GM12878 (cell line): ENCODE data around the gene RIIAD1. TPM values are rescaled to one million over a fixed set of nuclear protein-coding genes. Genes with fewer than 3 reads are reported as not detected.

Experiments used
- BCL11A ChIP-seq: IDR thresholded peaks from 2 replicates; pipeline ENCODE4 v1.6.1; 2011; ENCODE audit warnings: low read depth, low read length
- CREM ChIP-seq: IDR thresholded peaks from 2 replicates; pipeline ENCODE4 v1.6.1; 2014; ENCODE audit warnings: antibody characterized with exemption, low read depth
- EED ChIP-seq: sonication (generic); IDR thresholded peaks from 2 replicates; pipeline ENCODE4 v1.6.1; 2016; ENCODE audit warnings: antibody characterized with exemption, low read depth
- GABPA ChIP-seq: IDR thresholded peaks from 2 replicates; pipeline ENCODE4 v1.6.1; 2014; ENCODE audit warnings: antibody characterized with exemption, low read depth, mild to moderate bottlenecking, inconsistent platforms
- GATAD2B ChIP-seq: fragments of 450-650 bp; conservative IDR thresholded peaks from 2 replicates; pipeline ENCODE4 v1.6.1; 2017; ENCODE audit warnings: low read depth, mild to moderate bottlenecking, moderate library complexity
- KAT2A ChIP-seq: conservative IDR thresholded peaks from 2 replicates; pipeline ENCODE4 v1.6.1; 2011; ENCODE audit warnings: low read depth, low read length; ENCODE audit not compliant: control insufficient read depth
- RCOR1 ChIP-seq: conservative IDR thresholded peaks from 2 replicates; pipeline ENCODE4 v1.6.1; 2012; ENCODE audit warnings: low read depth, low read length, improper control_type of control experiment
- TCF3 ChIP-seq: IDR thresholded peaks from 2 replicates; pipeline ENCODE4 v1.6.1; 2012; ENCODE audit warnings: low read depth, mild to moderate bottlenecking, low read length, borderline replicate concordance; ENCODE audit not compliant: insufficient read depth
- ZBED1 ChIP-seq: IDR thresholded peaks from 2 replicates; pipeline ENCODE4 v1.6.1; 2016; ENCODE audit warnings: borderline replicate concordance
- ZNF24 ChIP-seq: fragments of 450-650 bp; IDR thresholded peaks from 2 replicates; pipeline ENCODE4 v1.6.1; 2017; ENCODE audit warnings: antibody characterized with exemption, mild to moderate bottlenecking
- polyA plus RNA-seq, 11 experiments: library from polyadenylated mRNA; depleted of rRNA in 4 of 11; unstranded in 6 of 11; stranded (reverse) in 5 of 11; fragments of >200 nt; fragmentation: Nextera tagmentation in 4 of 11; fragmentation: Illumina TruSeq in 1 of 11; extraction: Ambion mirVana in 4 of 11; extraction: Trizol in 1 of 11; gene quantifications; 1 replicate in 1 of 11; 2 replicates in 10 of 11; pipeline versions ENCODE4 v1.2.1 to v1.2.3, GENCODE V29; 2011 to 2016; ENCODE audit warnings: inconsistent platforms in 2 of 11, missing spikeins in 2 of 11, low read depth in 1 of 11
- total RNA-seq, 4 experiments: library from RNA; depleted of rRNA in 3 of 4; stranded (reverse); fragments of >200 nt in 3 of 4; fragmentation: Illumina TruSeq in 1 of 4; extraction: Trizol in 1 of 4; gene quantifications; 2 replicates each; pipeline versions ENCODE4 v1.2.1 to v1.2.3, GENCODE V29; 2013 to 2021
- TF ChIP-seq, protein P1 (sequence below): IDR thresholded peaks from 2 replicates; pipeline ENCODE4 v1.6.1; 2012; ENCODE audit warnings: improper control_type of control experiment, low read depth, low read length; ENCODE audit not compliant: insufficient replicate concordance
- TF ChIP-seq, protein P2 (sequence below): fragments of 450-650 bp; formaldehyde crosslinking; IDR thresholded peaks from 2 replicates; pipeline ENCODE4 v1.4.0; 2020; ENCODE audit warnings: mild to moderate bottlenecking, moderate library complexity
- TF ChIP-seq, protein P3 (sequence below): fragments of 450-650 bp; IDR thresholded peaks from 2 replicates; pipeline ENCODE4 v1.6.1; 2017; ENCODE audit warnings: borderline replicate concordance
- TF ChIP-seq, protein P4 (sequence below): fragments of 150-350 bp; IDR thresholded peaks from 2 replicates; pipeline ENCODE4 v1.6.1; 2016; ENCODE audit warnings: low read depth, low read length
- TF ChIP-seq, protein P5 (sequence below): IDR thresholded peaks from 2 replicates; pipeline ENCODE4 v1.6.1; 2012; ENCODE audit warnings: low read depth, low read length, improper control_type of control experiment

Gene RIIAD1
- total and polyA plus RNA-seq, 10 of the 15 experiments (the other 5 are each of a cell fraction or from before 2014, with no cell fraction given) = not detected

DNA sequence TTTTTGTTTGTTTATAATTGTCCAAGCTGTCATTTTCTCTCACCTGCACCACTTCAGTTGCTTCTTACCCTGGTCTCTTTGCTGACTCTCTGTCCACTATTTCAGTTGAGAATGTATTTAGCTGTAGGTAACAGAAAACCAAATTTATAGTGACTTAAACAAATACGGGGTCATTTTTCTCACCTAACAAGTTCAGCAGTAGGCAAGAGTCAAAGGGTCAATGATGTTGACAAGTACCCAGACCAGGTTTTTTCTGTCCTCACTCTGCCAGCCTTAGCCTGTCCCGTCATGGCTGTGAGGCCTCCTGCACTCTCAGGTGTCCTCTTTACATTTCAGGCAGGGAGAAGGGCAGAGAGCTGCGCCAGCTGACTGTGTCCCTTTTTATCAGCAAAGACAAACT lies 11.8 kb downstream of the RIIAD1 start (continued):
- TF ChIP-seq, protein P1, sequence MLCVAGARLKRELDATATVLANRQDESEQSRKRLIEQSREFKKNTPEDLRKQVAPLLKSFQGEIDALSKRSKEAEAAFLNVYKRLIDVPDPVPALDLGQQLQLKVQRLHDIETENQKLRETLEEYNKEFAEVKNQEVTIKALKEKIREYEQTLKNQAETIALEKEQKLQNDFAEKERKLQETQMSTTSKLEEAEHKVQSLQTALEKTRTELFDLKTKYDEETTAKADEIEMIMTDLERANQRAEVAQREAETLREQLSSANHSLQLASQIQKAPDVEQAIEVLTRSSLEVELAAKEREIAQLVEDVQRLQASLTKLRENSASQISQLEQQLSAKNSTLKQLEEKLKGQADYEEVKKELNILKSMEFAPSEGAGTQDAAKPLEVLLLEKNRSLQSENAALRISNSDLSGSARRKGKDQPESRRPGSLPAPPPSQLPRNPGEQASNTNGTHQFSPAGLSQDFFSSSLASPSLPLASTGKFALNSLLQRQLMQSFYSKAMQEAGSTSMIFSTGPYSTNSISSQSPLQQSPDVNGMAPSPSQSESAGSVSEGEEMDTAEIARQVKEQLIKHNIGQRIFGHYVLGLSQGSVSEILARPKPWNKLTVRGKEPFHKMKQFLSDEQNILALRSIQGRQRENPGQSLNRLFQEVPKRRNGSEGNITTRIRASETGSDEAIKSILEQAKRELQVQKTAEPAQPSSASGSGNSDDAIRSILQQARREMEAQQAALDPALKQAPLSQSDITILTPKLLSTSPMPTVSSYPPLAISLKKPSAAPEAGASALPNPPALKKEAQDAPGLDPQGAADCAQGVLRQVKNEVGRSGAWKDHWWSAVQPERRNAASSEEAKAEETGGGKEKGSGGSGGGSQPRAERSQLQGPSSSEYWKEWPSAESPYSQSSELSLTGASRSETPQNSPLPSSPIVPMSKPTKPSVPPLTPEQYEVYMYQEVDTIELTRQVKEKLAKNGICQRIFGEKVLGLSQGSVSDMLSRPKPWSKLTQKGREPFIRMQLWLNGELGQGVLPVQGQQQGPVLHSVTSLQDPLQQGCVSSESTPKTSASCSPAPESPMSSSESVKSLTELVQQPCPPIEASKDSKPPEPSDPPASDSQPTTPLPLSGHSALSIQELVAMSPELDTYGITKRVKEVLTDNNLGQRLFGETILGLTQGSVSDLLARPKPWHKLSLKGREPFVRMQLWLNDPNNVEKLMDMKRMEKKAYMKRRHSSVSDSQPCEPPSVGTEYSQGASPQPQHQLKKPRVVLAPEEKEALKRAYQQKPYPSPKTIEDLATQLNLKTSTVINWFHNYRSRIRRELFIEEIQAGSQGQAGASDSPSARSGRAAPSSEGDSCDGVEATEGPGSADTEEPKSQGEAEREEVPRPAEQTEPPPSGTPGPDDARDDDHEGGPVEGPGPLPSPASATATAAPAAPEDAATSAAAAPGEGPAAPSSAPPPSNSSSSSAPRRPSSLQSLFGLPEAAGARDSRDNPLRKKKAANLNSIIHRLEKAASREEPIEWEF = no peak
- TF ChIP-seq, protein P2, sequence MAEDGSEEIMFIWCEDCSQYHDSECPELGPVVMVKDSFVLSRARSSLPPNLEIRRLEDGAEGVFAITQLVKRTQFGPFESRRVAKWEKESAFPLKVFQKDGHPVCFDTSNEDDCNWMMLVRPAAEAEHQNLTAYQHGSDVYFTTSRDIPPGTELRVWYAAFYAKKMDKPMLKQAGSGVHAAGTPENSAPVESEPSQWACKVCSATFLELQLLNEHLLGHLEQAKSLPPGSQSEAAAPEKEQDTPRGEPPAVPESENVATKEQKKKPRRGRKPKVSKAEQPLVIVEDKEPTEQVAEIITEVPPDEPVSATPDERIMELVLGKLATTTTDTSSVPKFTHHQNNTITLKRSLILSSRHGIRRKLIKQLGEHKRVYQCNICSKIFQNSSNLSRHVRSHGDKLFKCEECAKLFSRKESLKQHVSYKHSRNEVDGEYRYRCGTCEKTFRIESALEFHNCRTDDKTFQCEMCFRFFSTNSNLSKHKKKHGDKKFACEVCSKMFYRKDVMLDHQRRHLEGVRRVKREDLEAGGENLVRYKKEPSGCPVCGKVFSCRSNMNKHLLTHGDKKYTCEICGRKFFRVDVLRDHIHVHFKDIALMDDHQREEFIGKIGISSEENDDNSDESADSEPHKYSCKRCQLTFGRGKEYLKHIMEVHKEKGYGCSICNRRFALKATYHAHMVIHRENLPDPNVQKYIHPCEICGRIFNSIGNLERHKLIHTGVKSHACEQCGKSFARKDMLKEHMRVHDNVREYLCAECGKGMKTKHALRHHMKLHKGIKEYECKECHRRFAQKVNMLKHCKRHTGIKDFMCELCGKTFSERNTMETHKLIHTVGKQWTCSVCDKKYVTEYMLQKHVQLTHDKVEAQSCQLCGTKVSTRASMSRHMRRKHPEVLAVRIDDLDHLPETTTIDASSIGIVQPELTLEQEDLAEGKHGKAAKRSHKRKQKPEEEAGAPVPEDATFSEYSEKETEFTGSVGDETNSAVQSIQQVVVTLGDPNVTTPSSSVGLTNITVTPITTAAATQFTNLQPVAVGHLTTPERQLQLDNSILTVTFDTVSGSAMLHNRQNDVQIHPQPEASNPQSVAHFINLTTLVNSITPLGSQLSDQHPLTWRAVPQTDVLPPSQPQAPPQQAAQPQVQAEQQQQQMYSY (CRISPR knock-in tag) = no peak
- TF ChIP-seq, protein P3, sequence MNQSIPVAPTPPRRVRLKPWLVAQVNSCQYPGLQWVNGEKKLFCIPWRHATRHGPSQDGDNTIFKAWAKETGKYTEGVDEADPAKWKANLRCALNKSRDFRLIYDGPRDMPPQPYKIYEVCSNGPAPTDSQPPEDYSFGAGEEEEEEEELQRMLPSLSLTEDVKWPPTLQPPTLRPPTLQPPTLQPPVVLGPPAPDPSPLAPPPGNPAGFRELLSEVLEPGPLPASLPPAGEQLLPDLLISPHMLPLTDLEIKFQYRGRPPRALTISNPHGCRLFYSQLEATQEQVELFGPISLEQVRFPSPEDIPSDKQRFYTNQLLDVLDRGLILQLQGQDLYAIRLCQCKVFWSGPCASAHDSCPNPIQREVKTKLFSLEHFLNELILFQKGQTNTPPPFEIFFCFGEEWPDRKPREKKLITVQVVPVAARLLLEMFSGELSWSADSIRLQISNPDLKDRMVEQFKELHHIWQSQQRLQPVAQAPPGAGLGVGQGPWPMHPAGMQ = no peak
- no peak for TF ChIP-seq CREM
- no peak for TF ChIP-seq KAT2A
- TF ChIP-seq GATAD2B = no peak
- TF ChIP-seq BCL11A = no peak
- TF ChIP-seq ZNF24 = no peak
- no peak for TF ChIP-seq RCOR1
- TF ChIP-seq, protein P4, sequence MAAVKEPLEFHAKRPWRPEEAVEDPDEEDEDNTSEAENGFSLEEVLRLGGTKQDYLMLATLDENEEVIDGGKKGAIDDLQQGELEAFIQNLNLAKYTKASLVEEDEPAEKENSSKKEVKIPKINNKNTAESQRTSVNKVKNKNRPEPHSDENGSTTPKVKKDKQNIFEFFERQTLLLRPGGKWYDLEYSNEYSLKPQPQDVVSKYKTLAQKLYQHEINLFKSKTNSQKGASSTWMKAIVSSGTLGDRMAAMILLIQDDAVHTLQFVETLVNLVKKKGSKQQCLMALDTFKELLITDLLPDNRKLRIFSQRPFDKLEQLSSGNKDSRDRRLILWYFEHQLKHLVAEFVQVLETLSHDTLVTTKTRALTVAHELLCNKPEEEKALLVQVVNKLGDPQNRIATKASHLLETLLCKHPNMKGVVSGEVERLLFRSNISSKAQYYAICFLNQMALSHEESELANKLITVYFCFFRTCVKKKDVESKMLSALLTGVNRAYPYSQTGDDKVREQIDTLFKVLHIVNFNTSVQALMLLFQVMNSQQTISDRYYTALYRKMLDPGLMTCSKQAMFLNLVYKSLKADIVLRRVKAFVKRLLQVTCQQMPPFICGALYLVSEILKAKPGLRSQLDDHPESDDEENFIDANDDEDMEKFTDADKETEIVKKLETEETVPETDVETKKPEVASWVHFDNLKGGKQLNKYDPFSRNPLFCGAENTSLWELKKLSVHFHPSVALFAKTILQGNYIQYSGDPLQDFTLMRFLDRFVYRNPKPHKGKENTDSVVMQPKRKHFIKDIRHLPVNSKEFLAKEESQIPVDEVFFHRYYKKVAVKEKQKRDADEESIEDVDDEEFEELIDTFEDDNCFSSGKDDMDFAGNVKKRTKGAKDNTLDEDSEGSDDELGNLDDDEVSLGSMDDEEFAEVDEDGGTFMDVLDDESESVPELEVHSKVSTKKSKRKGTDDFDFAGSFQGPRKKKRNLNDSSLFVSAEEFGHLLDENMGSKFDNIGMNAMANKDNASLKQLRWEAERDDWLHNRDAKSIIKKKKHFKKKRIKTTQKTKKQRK = no peak
- no peak for TF ChIP-seq TCF3
- no peak for TF ChIP-seq EED
- TF ChIP-seq, protein P5, sequence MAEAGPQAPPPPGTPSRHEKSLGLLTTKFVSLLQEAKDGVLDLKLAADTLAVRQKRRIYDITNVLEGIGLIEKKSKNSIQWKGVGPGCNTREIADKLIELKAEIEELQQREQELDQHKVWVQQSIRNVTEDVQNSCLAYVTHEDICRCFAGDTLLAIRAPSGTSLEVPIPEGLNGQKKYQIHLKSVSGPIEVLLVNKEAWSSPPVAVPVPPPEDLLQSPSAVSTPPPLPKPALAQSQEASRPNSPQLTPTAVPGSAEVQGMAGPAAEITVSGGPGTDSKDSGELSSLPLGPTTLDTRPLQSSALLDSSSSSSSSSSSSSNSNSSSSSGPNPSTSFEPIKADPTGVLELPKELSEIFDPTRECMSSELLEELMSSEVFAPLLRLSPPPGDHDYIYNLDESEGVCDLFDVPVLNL = no peak
- no peak for TF ChIP-seq GABPA
- no peak for TF ChIP-seq ZBED1
